WTC11 (cell line): ENCODE measurements around the gene PCDHA13. TPM values are rescaled to one million over a fixed set of nuclear protein-coding genes. Genes with fewer than 3 reads are reported as not detected.
A peak's percentile ranks its signal among the peaks of the same experiment; 100 is the strongest.

Experiments
- ATAC-seq: fragments of 200-7000 bp; cut with Tn5 transposase; 2 replicates; pipeline ENCODE4 v1.10.0; 2021; ENCODE audit warnings: mild to moderate bottlenecking, moderate library complexity
- CTCF ChIA-PET: fragments of 300-600 bp; sonication (Branson Sonifier 250); formaldehyde crosslinking; loops from one replicate; lab custom pipeline; 2021; ENCODE audit warnings: antibody characterized with exemption; lab: Charles Lee
- POLR2A ChIA-PET: fragments of 350-600 bp; sonication (Branson Sonifier 250); formaldehyde crosslinking; loops from one replicate; lab custom pipeline; 2021; ENCODE audit warnings: antibody characterized with exemption; lab: Charles Lee
- DNase-seq: peaks from one replicate; pipeline ENCODE4 v3.0.0; 2021; ENCODE audit warnings: low spot score
- H3K27ac Mint-ChIP-seq: 2 replicates; pipeline ENCODE4 v1.8.0; 2021; ENCODE audit warnings: mixed read lengths
- H3K27me3 Mint-ChIP-seq: 2 replicates; pipeline ENCODE4 v1.8.0; 2021; ENCODE audit warnings: low read depth, mild to moderate bottlenecking, moderate library complexity, mixed read lengths
- H3K36me3 Mint-ChIP-seq: 2 replicates; pipeline ENCODE4 v1.8.0; 2021; ENCODE audit warnings: mixed read lengths
- H3K4me1 Mint-ChIP-seq: 2 replicates; pipeline ENCODE4 v1.8.0; 2022; ENCODE audit warnings: mixed read lengths
- H3K4me3 Mint-ChIP-seq: 2 replicates; pipeline ENCODE4 v1.8.0; 2021; ENCODE audit warnings: mild to moderate bottlenecking, moderate library complexity, mixed read lengths
- H3K9me3 Mint-ChIP-seq: 2 replicates; pipeline ENCODE4 v1.8.0; 2021; ENCODE audit warnings: mixed read lengths
- AFF4 ChIP-seq: sonication (generic); formaldehyde crosslinking; IDR thresholded peaks from 2 replicates; pipeline ENCODE4 v1.8.1; 2023; ENCODE audit warnings: mild to moderate bottlenecking, missing genetic modification reagents, borderline replicate concordance
- CREB1 ChIP-seq: sonication (generic); formaldehyde crosslinking; IDR thresholded peaks from 2 replicates; pipeline ENCODE4 v1.8.0; 2023; ENCODE audit warnings: mild to moderate bottlenecking, missing genetic modification reagents
- CREM ChIP-seq: sonication (generic); formaldehyde crosslinking; IDR thresholded peaks from 2 replicates; pipeline ENCODE4 v1.8.1; 2022; ENCODE audit warnings: mild to moderate bottlenecking, missing genetic modification reagents, moderate library complexity
- CTCF ChIP-seq: fragments of 200-600 bp; IDR thresholded peaks from 2 replicates; pipeline ENCODE4 v1.8.0; 2022; ENCODE audit warnings: antibody characterized with exemption
- ETV6 ChIP-seq: sonication (generic); formaldehyde crosslinking; IDR thresholded peaks from 2 replicates; pipeline ENCODE4 v1.8.1; 2022; ENCODE audit warnings: mild to moderate bottlenecking, missing genetic modification reagents
- FOXK1 ChIP-seq: sonication (generic); formaldehyde crosslinking; IDR thresholded peaks from 2 replicates; pipeline ENCODE4 v1.8.0; 2022; ENCODE audit warnings: mild to moderate bottlenecking, moderate library complexity, missing genetic modification reagents
- HMGA2 ChIP-seq: fragments of 250-450 bp; sonication (Bioruptor Pico); IDR thresholded peaks from 2 replicates; pipeline ENCODE4 v1.4.0; 2021; ENCODE audit warnings: mild to moderate bottlenecking, moderate library complexity
- IRF1 ChIP-seq: sonication (generic); formaldehyde crosslinking; IDR thresholded peaks from 2 replicates; pipeline ENCODE4 v1.8.0; 2023; ENCODE audit warnings: missing genetic modification reagents
- RORB ChIP-seq: fragments of 250-450 bp; sonication (Bioruptor Pico); IDR thresholded peaks from 2 replicates; pipeline ENCODE4 v1.9.0; 2021; ENCODE audit warnings: mild to moderate bottlenecking
- TCF7 ChIP-seq: sonication (generic); formaldehyde crosslinking; IDR thresholded peaks from 2 replicates; pipeline ENCODE4 v1.8.0; 2022; ENCODE audit warnings: mild to moderate bottlenecking, low read depth, missing genetic modification reagents, moderate library complexity
- ZBTB21 ChIP-seq: sonication (generic); formaldehyde crosslinking; IDR thresholded peaks from 2 replicates; pipeline ENCODE4 v1.8.1; 2023; ENCODE audit warnings: mild to moderate bottlenecking, missing genetic modification reagents, borderline replicate concordance
- ZNF671 ChIP-seq: fragments of 250-450 bp; sonication (Bioruptor Pico); IDR thresholded peaks from 2 replicates; pipeline ENCODE4 v1.8.0; 2021; ENCODE audit warnings: mild to moderate bottlenecking
- ZSCAN18 ChIP-seq: fragments of 250-450 bp; sonication (Bioruptor Pico); IDR thresholded peaks from 2 replicates; pipeline ENCODE4 v2.1.2; 2022; ENCODE audit warnings: mild to moderate bottlenecking, moderate library complexity
- total RNA-seq: library from RNA; stranded (reverse); gene quantifications from 3 replicates; pipeline ENCODE4 v1.2.3, GENCODE V29; 2021

Gene PCDHA13
- total RNA-seq, 1 experiment from 2014 or later, result 3.8 TPM

DNA sequence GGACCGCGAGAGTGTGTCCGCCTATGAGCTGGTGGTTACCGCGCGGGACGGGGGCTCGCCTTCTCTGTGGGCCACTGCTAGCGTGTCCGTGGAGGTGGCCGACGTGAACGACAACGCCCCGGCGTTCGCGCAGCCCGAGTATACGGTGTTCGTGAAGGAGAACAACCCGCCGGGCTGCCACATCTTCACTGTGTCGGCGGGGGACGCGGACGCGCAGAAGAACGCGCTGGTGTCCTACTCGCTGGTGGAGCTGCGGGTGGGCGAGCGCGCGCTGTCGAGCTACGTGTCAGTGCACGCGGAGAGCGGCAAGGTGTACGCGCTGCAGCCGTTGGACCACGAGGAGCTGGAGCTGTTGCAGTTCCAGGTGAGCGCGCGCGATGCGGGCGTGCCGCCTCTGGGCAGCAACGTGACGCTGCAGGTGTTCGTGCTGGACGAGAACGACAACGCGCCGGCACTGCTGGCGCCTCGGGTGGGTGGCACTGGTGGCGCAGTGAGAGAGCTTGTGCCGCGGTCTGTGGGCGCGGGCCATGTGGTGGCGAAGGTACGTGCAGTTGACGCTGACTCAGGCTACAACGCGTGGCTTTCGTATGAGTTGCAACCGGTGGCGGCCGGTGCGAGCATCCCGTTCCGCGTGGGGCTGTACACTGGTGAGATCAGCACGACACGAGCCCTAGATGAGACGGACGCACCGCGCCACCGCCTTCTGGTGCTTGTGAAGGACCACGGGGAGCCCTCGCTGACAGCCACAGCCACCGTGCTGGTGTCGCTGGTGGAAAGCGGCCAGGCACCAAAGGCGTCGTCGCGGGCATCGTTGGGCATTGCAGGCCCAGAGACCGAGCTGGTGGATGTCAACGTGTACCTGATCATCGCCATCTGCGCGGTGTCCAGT lies 46.1 kb upstream of the PCDHA13 start (continued):
- no peak for TF ChIP-seq AFF4 (CRISPR knock-in tag)

DNA sequence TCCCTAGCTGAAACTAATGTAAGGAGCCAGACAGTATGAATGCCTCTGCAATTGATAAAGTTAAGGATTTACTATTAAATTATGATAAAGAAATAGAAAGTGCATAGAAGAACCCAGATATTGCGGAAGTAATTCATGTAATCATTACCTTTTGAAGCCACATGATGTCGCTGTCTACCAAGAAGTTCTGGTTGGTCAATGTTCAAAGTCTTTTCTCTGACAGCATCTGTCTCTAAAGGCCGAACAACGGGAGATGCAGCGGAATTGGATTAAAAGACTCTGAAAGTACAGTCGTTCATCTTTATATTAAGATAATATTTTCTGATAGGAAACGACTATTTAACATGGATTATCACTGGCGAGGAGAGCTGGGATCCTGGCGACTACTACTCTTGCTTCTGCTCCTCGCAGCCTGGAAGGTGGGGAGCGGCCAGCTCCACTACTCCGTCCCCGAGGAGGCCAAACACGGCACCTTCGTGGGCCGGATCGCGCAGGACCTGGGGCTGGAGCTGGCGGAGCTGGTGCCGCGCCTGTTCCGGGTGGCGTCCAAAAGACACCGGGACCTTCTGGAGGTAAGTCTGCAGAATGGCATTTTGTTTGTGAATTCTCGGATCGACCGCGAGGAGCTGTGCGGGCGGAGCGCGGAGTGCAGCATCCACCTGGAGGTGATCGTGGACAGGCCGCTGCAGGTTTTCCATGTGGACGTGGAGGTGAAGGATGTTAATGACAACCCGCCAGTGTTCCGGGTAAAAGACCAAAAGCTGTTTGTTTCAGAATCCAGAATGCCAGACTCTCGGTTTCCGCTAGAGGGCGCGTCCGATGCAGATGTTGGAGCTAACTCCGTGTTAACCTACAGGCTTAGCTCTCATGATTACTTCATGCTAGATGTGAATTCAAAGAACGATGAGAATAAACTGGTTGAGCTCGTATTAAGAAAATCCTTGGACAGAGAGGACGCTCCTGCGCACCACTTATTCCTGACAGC lies 40.7 kb upstream of the PCDHA13 start, which contains the start of gene PCDHA8:
TSS of gene PCDHA8 (plus strand) at position 210 of the 985 bp plus-strand sequence. CDS start at position 345, 135 bp downstream.
- Mint-ChIP-seq H3K4me1 (peaks cover 7% of the 10 kb centered on the region; the same call in 1 of the 2 replicates), H3K9me3 (peaks cover 4% of the 10 kb centered on the region), H3K36me3 (peaks cover 6% of the 10 kb centered on the region), H3K27ac (no peak within 1 kb of the TSS), H3K27me3 (no peaks in the 10 kb centered on the region; the same call in 1 of the 2 replicates), H3K4me3 (peak within 1 kb of the TSS; percentile 49)
- ChIA-PET POLR2A (interaction anchor here (0.6 kb wide), 1 partner anchor 424 kb away, joined by 6 read pairs; no protein-coding TSS in a partner anchor), CTCF (interaction anchor here (0.5 to 4.7 kb wide), 61 partner anchors 10 to 1652 kb away, joined by 3 to 61 read pairs (median 6); partner anchors contain the start of genes IK, NDUFA2, PCDHA1 and PCDHA10)
- peak; percentile 76 for DNase-seq
- TF ChIP-seq CTCF, result peak; percentile 65
- no peak for TF ChIP-seq RORB (CRISPR knock-in tag)
- TF ChIP-seq HMGA2 (CRISPR knock-in tag), result no peak
- no peak for TF ChIP-seq AFF4 (CRISPR knock-in tag)
- no peak for TF ChIP-seq CREM (CRISPR knock-in tag)
- peak; percentile 85 for ATAC-seq

- Mint-ChIP-seq H3K27me3 (no peaks in the 10 kb centered on the region; the same call in 1 of the 2 replicates), H3K4me1 (peaks cover 16% of the 10 kb centered on the region), H3K36me3 (peaks cover 6% of the 10 kb centered on the region), H3K9me3 (peaks cover 4% of the 10 kb centered on the region), H3K4me3 (no peak overlapping the region), H3K27ac (no peak overlapping the region)
- CTCF ChIA-PET, result interaction anchor here (0.6 to 4.7 kb wide), 6 partner anchors 13 to 158 kb away, joined by 3 to 61 read pairs (median 10); partner anchors contain the start of genes PCDHA10, PCDHA4 and PCDHAC1
- POLR2A ChIA-PET, result interaction anchor here (0.5 kb wide), 1 partner anchor 1297 kb away, joined by 3 read pairs; no protein-coding TSS in a partner anchor
- no peak for ATAC-seq
- no peak for DNase-seq
- no peak for TF ChIP-seq ETV6 (CRISPR knock-in tag)
- TF ChIP-seq FOXK1 (CRISPR knock-in tag), result no peak
- TF ChIP-seq IRF1 (CRISPR knock-in tag), result no peak
- TF ChIP-seq ZNF671, result no peak
- TF ChIP-seq ZSCAN18 (CRISPR knock-in tag), result no peak
- TF ChIP-seq CREB1, result no peak
- TF ChIP-seq ZBTB21, result no peak
- TF ChIP-seq TCF7 (CRISPR knock-in tag), result no peak
Measured at GRCh38 chr5:140842798-140843733, 38.9 kb upstream of the PCDHA13 start.
